GM19238 (cell line): ENCODE data around the gene MFAP4.

ENCODE experiments used
- DNase-seq: peaks from one replicate; pipeline ENCODE4 v3.0.0; 2011; ENCODE audit warnings: low spot score; ENCODE audit not compliant: insufficient read length

MFAP4 gene

DNA sequence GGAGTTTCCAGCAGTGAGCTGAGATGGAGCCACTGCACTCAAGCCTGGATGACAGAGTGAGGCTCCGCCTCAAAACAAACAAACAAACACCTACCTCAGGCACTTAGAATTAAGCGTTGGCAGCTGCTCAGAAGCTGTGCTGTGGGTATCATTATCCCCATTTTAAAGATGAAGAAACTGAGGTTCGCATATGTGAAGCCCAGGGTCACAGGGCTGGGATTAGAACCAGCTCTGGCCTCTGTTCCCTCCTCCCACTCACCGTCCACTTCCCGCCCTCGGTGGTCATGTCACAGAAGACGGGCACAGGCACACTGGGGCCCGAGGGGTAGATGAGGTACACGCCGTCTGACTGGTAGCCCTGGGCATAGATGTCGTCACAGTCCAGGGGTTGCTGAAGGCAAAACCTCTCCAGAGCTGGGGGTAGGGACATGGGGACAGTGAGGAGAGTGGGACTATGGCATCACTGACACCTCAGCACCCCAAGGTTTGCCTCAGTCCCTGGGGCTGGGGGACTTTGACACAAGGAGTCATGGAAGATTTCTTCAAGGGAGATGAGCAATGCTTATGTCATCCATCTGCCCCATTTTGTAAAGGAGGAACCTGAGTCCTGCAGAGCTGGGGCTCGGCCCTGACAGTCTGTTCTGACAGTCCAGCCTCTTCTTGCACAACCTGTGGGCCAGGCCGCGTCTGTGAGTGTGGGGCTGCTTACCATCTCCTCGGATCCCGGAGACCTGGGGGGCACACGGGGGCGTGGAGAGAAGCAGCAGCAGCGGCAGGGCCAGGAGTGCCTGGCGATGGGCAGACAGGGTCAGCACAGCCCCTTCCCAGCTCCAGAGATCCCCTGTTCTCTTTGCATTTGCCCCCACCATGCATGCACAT, 700 bp downstream of the MFAP4 start:
- DNase-seq, result no peak

DNA sequence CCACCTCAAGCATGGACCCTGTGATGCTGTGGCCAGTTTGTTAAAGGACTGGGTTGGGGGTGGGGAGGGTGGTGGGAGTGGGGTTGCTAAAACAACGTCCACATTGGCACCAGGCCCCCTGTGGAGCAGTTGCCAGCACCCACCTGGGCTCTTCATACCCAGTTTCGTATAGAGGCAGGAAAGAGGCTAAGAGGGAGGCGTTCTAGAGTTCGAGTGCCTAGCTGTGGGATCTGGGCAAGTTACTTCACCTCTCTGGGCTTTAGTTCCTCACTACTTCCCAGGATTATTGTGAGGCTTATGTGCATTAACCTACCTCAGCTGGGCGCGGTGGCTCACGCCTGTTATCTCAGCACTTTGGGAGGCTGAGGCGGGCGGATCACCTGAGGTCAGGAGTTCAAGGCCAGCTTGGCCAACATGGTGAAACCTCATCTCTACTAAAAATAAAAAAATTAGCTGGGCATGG, 1.4 kb downstream of the MFAP4 start:
- no peak for DNase-seq

DNA sequence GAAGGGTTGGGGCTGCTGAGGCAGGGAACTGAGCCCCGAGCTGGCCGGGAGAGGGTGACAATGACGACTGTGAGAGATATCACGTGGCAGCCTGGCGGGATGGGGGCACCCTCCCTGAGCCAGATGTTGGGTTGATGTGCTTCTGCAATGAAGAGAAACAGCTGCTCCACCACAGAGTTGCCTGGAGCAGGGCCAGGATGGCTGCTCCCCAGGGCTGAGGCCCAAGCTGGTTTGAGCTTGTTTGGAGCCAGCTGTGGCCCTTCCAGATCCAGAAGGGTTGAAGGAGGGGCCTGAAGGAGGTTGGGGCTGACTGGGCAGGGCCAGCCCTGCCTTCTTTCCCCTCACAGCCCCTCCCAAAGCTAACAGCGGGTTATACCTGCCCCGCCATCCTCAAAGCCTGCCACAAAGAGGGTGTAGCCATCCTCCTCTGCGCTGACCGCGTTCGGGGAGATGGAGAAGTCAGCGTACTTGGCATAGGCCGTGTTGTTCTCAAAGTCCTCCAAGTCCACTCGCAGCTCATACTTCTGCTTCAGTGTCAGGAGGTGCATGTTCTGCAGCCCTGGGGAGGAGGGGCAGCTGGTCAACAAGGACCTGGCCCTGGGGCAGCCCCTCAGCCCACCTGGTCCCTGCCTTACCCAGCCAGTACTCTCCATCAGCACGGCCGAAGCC, 2.1 kb downstream of the MFAP4 start:
- DNase-seq, result no peak

GRCh38 chr17:19383681-19384470, 3.1 kb downstream of the MFAP4 start:
- DNase-seq, result no peak

DNA sequence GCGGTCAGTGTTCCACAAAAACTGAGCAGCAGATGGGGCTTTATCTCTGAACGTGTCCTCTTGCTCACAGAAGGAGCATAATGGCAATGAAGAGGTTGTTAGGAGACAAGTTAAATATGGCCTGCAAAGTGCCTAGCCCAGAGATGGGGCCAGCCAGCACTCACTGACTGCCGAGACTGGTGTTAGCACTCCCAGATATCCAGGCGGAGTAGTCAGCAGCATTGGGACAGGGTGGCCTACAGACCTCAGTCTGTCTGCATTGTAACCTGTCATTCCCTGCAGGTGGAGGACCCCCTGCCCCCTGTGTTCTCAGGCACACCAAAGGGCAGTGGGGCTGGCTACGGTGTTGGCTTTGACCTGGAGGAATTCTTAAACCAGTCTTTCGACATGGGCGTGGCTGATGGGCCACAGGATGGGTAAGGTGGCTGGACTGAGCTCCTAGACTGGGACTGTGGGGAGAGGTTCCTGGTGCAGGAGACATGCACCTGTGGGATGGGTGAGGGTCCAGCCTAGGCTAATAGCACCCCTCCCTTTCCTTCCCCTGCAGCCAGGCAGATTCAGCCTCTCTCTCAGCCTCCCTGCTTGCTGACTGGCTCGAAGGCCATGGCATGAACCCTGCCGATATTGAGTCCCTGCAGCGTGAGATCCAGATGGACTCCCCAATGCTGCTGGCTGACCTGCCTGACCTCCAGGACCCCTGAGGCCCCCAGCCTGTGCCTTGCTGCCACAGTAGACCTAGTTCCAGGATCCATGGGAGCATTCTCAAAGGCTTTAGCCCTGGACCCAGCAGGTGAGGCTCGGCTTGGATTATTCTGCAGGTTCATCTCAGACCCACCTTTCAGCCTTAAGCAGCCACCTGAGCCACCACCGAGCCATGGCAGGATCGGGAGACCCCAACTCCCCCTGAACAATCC, 4.2 kb downstream of the MFAP4 start:
- no peak for DNase-seq

- no peak for DNase-seq
These were observed 5.1 kb downstream of the MFAP4 start for GRCh38 chr17:19381741-19382444.

GRCh38 chr17:19381361-19381740, 5.6 kb downstream of the MFAP4 start:
- no peak for DNase-seq

DNA sequence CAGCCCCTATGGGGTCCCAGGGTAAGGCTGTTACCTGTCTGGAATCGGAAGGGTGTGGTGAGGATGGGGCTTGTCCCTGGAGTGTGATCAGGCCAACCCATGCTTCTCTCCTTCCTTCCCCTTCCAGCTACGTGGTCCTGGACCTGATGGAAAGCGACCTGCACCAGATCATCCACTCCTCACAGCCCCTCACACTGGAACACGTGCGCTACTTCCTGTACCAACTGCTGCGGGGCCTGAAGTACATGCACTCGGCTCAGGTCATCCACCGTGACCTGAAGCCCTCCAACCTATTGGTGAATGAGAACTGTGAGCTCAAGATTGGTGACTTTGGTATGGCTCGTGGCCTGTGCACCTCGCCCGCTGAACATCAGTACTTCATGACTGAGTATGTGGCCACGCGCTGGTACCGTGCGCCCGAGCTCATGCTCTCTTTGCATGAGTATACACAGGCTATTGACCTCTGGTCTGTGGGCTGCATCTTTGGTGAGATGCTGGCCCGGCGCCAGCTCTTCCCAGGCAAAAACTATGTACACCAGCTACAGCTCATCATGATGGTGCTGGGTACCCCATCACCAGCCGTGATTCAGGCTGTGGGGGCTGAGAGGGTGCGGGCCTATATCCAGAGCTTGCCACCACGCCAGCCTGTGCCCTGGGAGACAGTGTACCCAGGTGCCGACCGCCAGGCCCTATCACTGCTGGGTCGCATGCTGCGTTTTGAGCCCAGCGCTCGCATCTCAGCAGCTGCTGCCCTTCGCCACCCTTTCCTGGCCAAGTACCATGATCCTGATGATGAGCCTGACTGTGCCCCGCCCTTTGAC, 6.3 kb downstream of the MFAP4 start:
- DNase-seq, result no peak

DNA sequence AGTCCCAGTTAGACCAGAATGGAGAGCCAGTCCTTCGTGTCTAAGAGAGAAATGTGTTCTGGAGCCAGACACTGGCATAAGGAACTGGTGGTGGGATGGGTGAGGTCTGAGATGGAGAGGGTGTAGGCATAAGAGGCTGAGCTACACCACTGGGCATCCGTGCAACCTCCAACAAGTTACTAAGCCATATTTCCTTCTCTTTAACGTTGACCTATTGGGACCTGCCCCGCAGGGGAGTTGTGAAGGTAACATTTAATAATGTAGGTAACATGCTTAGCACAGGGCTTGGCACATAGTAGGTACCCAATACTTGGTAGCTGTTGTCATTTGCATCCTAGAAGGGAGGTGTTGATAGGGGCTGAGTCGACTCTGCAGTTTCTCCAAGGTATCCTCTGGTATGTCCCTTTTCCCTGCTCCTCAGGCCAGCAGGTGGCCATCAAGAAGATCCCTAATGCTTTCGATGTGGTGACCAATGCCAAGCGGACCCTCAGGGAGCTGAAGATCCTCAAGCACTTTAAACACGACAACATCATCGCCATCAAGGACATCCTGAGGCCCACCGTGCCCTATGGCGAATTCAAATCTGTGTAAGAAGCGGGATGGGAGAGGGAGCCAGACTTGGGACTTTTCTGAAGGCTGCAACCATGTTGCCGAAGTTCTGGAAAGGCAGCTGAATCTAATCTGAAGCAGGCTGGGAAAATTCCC, 7.5 kb downstream of the MFAP4 start:
- no peak for DNase-seq

- DNase-seq, result no peak
These were observed 8.3 kb downstream of the MFAP4 start, which contains the start of gene MAPK7 for GRCh38 chr17:19378416-19379360. Gene MAPK7 (plus strand): TSS chr17:19378498. CDS start chr17:19378901, 403 bp downstream.

DNA sequence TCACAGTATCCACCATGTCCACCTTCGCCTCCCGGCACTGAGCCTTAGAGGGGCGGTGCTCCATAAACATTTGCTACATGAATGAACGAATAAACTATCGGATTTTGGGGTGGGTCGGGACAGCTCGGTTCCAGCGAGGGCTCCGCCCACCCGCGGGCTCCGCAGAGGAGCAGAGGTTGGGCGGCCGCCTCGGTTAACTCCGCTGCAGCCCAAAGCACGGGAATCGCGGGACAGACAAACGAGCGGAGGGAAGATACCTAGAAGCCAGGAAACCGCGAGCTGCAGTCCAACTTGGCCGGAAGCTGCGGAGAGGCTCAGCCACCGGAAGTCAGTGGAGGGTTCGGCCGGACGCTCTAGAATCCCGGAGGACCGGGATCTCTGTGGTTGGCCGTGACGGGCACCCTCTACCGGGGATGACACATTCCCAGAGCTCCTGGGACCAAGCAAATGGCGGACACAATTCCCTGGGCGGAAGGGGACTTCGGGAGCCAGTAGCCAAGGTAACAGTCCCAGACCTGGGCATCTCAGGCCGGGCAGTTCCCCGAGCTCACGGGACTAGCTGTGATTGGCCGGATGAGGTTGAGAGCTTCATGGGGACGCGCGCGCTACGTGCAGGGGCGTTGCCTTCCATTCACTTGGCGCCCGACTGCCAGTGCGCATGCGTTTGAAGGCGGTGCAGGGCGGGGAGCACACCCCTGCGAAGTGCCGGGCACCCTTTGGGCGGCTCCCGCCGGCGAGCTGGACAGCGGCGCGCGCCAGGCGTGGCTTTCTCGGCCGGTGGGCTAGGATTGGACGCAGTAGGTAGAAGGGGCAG, 9.2 kb downstream of the MFAP4 start:
- DNase-seq, result peak; percentile 100

DNA sequence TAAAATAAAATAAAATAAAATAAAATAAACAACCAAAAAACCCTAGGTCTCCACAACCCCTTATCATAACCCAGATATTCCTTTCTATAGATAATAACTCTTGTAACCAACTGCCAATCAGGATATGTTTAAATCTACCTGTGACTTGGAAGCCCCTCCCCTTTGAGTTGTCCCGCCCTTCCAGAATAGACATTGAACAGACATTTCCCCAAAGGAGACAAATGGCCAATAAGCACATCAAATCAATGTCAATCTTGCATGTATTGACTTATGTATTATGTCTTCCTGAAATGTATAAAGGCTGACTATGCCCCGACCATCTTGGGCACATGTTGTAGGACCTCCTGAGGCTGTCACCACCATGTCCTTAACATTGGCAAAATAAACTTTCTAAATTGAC, 10.2 kb downstream of the MFAP4 start:
- no peak for DNase-seq

DNA sequence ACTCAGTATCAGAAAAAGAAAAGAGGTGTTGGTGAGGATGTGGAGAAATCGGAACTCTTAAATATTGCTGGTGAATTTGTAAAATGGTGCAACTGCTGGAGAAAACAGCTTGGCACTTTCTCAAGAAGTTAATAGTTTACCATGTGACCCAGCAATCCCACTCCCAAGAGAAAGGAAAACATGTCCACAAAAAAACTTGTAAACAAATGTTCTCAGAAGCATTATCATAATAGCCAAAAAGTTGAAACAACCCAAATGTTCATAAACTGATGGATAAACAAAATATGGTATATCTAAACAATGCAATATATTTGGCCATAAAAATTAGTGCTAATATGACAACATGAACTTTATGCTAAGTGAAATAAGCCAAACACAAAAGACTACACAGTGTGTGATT, 11.3 kb downstream of the MFAP4 start:
- DNase-seq, result no peak

- DNase-seq, result no peak
These were observed 12.9 kb downstream of the MFAP4 start for GRCh38 chr17:19374136-19374535.

DNA sequence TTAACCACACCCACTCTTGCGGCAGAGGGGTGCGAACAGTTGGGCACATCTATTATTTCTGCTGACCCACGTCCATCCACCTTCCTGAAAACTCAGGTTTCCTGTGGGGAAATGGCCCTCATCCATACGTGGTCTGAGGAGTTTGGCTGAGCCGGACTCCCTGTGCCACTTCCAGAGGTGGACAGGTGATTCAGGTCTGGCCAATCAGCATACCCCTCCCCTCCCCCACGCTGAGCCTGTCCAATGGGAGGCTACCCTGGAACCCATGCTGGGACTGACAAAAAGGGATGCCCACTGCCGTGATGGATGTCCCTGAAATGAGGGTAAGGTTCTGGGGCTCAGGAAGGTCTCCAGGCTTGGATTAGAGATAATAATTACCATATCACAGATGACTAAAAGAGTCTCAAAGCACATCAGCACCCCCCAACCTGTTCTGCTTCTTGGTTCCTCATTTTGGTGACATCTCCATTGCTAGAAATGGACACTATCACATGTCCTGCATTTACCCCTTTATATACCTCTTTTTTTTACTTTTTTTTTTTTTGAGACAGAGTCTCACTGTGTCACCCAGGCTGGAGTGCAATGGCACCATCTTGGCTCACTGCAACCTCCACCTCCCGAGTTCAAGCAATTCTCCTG, 14.0 kb downstream of the MFAP4 start:
- DNase-seq, result no peak

GRCh38 chr17:19372439-19372838, 14.6 kb downstream of the MFAP4 start:
- DNase-seq, result no peak
